Measurements from ENCODE around the gene PIK3AP1. TPM values are rescaled to one million over a fixed set of nuclear protein-coding genes. Genes with fewer than 3 reads are reported as not detected.

Gene PIK3AP1
- total and polyA plus RNA-seq, 7 donors = 6.1 to 22.0 (median 10.0) TPM

DNA sequence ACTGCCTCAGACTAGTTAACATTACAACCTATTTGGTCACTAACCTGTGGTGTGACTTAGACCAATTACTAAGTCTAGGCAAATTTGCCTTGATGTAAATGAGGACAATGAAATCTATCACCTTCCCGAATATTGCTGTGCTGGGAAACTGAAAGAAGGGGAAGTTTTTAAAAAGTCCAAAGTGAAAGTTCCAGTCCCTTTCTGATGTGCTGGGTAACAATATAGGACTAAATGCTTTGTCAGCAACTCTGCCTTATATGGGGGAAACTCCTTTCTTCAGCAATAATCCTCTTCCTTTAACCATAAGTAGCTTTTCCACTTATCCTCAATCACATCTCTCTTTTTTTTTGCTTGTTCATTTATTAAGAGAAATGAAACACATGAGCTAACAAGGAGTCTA, 3.9 kb downstream of the PIK3AP1 start:
- 55 to 82% methylated on average over 1 of the region's 1 CpG for WGBS, 2 donors
- intact Hi-C loops (cut with DNase I) = no loop called here
- peak overlapping the region in 1 of 4 donors; percentile 8 for H3K27ac ChIP-seq

DNA sequence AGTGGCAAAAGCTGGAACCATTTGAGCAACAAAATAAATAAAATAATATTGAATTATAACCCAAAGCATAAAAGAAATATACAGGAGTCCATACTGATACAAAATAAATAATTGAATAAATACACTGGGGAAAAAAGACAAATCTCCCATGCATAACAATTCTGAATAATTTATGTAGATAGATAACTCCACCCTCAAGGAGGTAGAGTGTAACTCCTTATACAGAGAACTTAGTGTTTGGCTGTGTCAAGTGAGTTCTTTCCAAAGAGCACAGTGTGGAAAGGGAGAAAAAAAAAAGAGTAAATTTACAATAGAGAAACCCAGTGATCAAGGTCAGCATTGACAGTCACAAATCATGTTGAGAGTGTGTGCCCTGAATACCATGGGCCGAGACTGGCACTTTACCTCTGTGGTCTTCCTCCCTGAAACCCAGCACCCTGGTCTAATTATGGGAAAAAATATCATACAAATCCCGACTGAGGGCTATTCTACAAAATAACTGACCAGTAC, 5.5 kb downstream of the PIK3AP1 start:
- Histone ChIP-seq H3K4me3 (no peak overlapping the region), H3K4me1 (peaks cover 0 to 2% (median under 1%) of the 10 kb centered on the region in 4 donors), H3K36me3 (no peaks in the 10 kb centered on the region), H3K9me3 (no peaks in the 10 kb centered on the region), H3K27ac (no peak overlapping the region), H3K27me3 (peaks cover 0 to 2% (median 0%) of the 10 kb centered on the region in 3 donors)
- intact Hi-C loops (cut with DNase I) = no loop called here
- WGBS, 2 donors = 88 to 94% methylated on average over 2 of the region's 2 CpGs
- TF ChIP-seq POLR2A (IDR thresholded peaks at IDR 0.05) = no peak
- TF ChIP-seq, protein P1, sequence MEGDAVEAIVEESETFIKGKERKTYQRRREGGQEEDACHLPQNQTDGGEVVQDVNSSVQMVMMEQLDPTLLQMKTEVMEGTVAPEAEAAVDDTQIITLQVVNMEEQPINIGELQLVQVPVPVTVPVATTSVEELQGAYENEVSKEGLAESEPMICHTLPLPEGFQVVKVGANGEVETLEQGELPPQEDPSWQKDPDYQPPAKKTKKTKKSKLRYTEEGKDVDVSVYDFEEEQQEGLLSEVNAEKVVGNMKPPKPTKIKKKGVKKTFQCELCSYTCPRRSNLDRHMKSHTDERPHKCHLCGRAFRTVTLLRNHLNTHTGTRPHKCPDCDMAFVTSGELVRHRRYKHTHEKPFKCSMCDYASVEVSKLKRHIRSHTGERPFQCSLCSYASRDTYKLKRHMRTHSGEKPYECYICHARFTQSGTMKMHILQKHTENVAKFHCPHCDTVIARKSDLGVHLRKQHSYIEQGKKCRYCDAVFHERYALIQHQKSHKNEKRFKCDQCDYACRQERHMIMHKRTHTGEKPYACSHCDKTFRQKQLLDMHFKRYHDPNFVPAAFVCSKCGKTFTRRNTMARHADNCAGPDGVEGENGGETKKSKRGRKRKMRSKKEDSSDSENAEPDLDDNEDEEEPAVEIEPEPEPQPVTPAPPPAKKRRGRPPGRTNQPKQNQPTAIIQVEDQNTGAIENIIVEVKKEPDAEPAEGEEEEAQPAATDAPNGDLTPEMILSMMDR (IDR thresholded peaks at IDR 0.05) = no peak
- no peak for TF ChIP-seq POLR2AphosphoS5 (IDR thresholded peaks at IDR 0.05)
- TF ChIP-seq EP300 (IDR thresholded peaks at IDR 0.05) = no peak
- no peak for DNase-seq

More for the DNA sequence above, 3.9 kb downstream of the PIK3AP1 start:
- H3K9me3 ChIP-seq = no peaks in the 10 kb centered on the region
- peaks cover 0 to 16% (median 10%) of the 10 kb centered on the region in 3 donors for H3K27me3 ChIP-seq
- no peak overlapping the region for H3K4me3 ChIP-seq
- H3K36me3 ChIP-seq = no peaks in the 10 kb centered on the region
- TF ChIP-seq EP300 (IDR thresholded peaks at IDR 0.05) (no peak), POLR2AphosphoS5 (IDR thresholded peaks at IDR 0.05) (no peak), POLR2A (IDR thresholded peaks at IDR 0.05) (no peak)
- TF ChIP-seq, protein P1 (IDR thresholded peaks at IDR 0.05) = no peak
- DNase-seq = no peak
- peaks cover 0 to 16% (median 14%) of the 10 kb centered on the region in 4 donors for H3K4me1 ChIP-seq

DNA sequence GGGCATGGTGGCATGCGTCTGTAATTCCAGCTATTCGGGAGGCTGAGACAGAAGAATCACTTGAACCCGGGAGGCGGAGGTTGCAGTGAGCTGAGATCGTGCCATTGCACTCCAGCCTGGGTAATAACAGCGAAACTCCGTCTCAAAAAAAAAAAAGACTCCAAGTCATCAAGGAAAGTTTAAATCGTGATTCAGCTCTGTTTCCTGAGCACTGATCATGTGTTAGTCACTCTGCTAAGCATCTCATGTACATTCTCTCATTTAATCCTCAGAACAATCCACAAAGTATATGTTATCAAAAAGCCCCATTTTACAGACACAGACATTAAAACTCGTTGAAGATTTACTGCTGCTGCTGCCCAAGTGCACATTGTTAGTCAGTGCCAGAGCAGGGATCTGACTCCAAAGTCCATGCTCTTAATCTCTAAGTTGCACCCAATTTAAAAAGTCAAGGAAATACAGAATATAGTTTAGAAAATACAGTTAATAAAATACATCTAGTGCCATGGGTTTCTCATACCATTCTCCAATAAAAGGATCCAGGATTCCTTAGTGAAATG, 6.2 kb downstream of the PIK3AP1 start:
- H3K36me3 ChIP-seq = no peaks in the 10 kb centered on the region
- DNase-seq = no peak
- H3K4me3 ChIP-seq = no peak overlapping the region
- no peaks in the 10 kb centered on the region for H3K9me3 ChIP-seq
- no peak for TF ChIP-seq EP300 (IDR thresholded peaks at IDR 0.05)
- no peak for TF ChIP-seq POLR2A (IDR thresholded peaks at IDR 0.05)
- no peak for TF ChIP-seq POLR2AphosphoS5 (IDR thresholded peaks at IDR 0.05)
- TF ChIP-seq, protein P1 (IDR thresholded peaks at IDR 0.05) = no peak
- WGBS, 2 donors = 78 to 84% methylated on average over 9 of the region's 9 CpGs
- H3K27me3 ChIP-seq = no peaks in the 10 kb centered on the region
- H3K27ac ChIP-seq = no peak overlapping the region
- intact Hi-C loops (cut with DNase I) = no loop called here
- H3K4me1 ChIP-seq = no peaks in the 10 kb centered on the region

DNA sequence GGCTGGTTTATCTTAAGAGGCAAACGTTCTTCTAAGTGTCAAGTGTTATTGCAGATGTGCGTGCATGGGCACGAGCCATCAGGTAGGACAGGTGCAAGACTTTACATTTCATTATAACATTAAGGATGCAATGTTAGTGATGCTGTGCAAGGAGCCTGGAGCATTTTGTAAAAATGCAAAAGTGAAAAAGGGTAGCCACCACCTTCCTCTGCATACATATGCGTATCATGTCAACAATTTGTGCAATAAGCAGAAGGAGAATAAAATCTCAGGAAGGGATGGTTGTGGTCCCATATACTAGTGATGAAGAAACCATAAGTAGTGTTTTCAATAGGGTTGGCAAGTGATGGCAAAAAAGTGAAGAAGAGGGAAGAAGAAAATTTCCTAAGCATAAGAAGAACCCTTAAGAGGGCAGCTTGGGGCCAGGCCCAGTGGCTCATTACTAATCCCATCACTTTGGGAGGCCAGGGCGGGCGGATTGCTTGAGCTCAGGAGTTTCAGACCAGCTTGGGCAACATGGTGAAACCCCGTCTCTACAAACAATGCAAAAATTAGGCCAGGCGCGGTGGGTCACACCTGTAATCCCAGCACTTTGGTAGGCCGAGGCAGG, 7.5 kb downstream of the PIK3AP1 start:
- no peaks in the 10 kb centered on the region for H3K9me3 ChIP-seq
- 90 to 92% methylated on average over 10 of the region's 10 CpGs for WGBS, 2 donors
- H3K4me3 ChIP-seq = no peak overlapping the region
- no peaks in the 10 kb centered on the region for H3K27me3 ChIP-seq
- no peak for TF ChIP-seq POLR2AphosphoS5 (IDR thresholded peaks at IDR 0.05)
- no peak for TF ChIP-seq EP300 (IDR thresholded peaks at IDR 0.05)
- no peak for TF ChIP-seq POLR2A (IDR thresholded peaks at IDR 0.05)
- TF ChIP-seq, protein P1 (IDR thresholded peaks at IDR 0.05) = no peak
- intact Hi-C loops (cut with DNase I) = no loop called here
- H3K4me1 ChIP-seq = no peaks in the 10 kb centered on the region
- H3K27ac ChIP-seq = no peak overlapping the region
- no peak for DNase-seq
- H3K36me3 ChIP-seq = no peaks in the 10 kb centered on the region
